Hematopoietic multipotent progenitor cell treated with erythropoietin and hydrocortisone succinate and interleukin-3 and kit ligand, for 8 days (in vitro differentiated cells): Measurements from ENCODE around the gene CRBN.

ENCODE experiments used
- DNase-seq: peaks from one replicate; pipeline ENCODE4 v3.0.0-alpha.2; 2015

Gene CRBN

DNA sequence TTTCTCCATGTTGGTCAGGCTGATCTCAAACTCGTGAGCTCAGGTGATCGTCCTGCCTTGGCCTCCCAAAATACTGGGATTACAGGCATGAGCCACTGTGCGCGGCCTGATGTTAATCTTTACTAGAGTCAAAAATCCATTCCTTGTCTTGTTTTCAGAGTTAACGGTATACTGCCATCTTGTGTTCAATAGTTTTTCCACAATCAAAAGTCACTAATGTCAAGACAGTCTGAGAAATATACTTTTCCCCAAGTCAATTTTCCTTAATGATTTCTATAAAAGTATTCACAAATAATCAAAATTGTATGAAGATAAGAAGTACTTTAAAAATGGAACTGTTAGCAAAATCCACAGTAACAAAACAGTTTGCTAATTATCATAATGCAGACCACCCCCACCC, 8.5 kb downstream of the CRBN start:
- DNase-seq, result peak; percentile 61

DNA sequence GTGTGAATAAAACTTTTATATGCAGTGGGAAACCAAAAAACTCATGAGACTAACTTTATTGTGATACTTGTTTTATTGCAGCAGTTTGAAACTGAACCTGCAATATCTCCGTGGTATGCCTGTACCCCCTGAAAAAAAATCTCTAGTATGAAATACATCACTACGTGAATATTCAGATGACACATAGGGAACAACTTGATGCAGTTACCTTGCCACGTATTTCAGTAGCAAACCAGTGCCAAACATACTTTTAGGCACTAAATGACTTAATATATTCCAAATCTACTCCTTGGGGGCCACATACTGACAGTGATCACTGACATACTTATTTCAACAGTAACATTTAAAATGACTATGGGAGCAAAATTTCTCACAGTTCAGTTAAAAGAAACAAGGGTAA, 13.8 kb downstream of the CRBN start:
- no peak for DNase-seq

DNA sequence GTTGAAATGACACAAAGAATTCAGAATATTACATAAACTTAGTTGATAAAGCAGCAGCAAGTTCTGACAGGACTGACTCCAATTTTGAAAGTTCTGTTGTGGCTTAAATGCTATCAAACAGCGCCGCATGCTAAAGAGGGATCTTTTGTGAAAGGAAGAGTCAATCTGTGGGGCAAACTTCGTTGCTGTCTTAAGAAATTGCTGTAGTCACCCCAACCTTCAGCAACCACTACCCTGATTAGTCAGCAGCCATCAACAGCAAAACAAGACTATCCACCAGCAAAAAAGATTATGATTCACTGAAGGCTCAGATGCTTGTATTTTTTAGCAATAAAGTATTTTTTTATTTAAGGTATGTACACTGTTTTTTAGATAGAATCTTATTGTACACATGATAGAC, 14.2 kb downstream of the CRBN start:
- DNase-seq, result no peak

DNA sequence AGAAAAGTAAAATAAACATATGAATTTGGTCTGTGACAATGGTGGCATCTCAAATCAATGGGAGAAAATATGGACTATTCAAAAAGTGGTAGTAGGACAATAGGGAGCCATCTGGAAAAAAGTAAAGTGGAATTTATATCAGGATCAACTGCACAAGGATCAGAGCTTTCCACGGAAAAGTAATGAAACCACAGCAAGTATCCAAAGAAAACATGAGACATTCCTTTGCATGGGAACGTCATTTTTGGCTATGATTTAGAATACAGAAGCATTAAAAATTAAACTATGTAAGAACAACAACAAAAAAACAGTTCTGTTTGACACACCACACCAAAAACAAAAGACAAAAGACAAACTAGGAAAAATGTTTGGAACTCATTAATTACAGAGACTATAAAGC, 18.7 kb downstream of the CRBN start:
- no peak for DNase-seq

DNA sequence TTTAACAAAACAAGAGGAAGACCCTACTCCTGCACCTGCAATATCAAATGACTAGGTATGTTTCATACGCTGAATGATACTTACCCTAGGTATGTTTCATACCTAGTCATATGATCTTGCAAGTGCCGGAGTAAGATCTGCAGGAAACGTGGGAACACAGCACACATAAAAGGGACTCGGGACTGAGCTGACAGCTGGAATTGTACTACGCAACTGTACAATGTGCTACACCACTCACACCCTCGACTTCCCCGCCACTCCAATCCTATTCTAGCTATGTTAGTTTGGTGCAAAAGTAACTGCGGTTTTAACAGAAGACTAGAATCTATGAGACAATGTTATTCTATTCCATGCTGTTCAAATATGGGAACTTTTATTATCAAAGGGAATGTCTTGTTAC, 22.0 kb downstream of the CRBN start:
- no peak for DNase-seq

DNA sequence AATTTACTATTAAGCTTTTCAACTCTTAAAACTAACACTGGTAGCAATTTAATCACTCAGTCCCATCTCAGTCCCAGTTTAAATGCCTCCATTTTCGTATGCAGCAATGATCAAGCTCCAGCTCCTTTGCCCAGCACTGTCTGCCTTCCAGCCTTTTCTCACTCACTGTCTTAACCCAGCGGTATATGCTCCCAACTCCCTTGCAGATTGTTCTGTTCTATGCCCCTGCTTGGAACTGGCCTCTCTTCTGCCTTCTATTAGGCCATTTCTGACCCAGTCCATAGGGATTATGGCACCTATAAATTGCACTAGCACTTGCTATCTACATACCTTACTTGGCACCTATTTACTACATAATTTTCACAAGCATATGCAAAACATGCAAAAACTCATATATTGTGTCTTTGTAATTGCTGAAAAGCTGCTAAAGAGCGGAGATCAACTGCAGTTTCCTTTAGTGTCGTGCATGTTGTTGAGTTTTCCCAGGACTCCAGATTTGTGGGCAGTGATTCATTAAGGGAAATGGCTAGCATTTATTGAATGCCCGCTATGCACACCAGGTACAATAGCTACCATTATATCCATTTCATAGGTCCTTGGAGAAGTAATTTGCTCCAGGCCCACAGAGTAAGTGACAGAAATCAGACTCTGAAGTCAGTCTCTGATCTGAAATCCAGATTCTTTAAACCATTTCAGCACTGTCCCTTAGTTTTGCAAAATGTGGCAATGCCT, 24.4 kb downstream of the CRBN start:
- no peak for DNase-seq

DNA sequence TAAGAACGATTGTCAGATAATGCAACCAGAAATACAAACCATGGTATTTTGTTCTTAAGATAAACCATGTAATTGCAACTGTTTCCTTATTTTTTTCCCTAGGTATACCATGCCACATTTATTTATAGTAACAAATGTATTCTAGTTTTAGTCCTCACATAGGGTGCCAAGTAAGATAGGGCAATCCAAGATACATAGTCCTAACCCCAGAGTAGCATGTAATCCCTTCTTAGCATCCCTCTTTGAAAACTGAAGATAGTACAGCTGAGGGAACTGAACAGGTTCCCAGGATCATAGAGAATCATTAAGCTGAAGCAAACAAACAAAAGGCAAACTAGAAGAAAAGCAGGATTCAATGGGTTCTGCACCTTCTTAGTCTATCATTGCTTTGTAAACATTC, 28.0 kb downstream of the CRBN start:
- DNase-seq, result no peak

DNA sequence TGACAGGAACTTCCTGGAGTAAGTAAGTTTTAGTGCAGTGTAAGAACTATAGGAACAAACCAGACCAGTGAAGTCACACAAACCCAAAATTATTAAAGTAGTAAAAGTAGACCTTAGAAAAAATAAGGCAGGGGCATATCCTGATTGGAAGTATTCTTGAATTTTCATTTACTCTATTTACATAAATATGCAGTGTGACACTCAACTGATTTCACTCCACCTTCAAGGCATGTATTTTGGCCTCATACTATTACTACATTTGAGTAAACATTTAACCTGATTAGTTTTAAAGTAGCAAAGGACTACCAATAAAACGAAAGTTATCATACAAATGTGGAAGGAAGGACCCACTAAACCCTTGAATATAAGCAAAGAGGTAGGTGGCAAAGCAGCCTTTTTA, 29.9 kb downstream of the CRBN start:
- no peak for DNase-seq

DNA sequence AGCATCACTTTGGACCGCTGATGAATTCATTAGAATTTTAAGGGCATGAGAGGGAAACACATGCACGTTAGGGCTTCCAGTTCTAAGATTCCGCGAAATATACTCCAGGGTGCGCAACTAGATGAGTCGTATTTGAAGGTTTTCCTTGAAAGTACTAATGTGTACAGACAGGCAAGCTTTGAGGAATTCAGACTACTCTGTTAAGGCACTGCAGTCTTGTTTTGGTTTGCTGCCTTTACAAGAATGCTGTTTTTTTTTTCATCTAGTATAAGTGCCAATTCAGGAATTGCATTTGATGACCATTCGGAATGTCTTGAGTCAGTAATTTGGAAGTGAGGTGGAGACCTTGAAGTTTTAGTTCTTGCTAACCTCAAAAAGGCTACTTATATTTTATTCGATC, 33.7 kb downstream of the CRBN start:
- DNase-seq, result no peak

DNA sequence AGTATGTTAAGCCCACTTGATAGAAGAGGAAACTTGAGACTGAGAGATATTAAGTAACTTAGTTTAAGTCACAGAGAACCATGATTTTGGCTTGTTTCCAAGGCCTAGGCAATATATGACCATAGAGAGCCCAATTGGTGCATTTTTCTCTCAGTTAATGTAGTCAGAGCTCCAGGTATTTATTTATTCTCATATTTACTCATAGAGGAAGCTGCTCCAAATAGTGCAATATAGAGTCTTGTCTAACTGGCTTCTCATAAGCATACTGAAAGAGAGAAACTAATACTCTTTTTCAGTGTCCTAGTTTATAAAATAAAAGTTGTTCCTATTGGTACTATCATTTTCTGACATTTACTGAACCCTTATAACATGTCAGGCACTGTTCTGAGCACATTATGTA, 37.6 kb downstream of the CRBN start:
- DNase-seq, result no peak

DNA sequence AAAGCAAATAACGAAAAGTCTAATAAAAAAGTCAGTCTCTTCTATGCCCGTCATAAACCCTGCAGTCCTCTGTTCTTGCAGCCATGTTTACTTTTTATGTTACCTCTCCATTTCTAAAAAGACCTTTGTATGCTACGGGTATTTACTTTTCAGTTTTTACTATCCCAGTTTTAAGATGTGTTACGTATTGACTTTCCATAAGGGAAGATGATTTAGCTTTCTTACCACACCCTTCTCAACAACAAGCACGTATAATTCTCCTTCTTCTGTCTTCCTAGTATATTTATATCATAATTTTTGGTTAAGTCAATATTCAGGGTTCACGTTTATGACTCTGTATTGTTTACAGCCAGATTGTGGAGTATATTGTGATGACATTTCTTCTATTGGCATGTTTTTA, 42.0 kb downstream of the CRBN start:
- no peak for DNase-seq

DNA sequence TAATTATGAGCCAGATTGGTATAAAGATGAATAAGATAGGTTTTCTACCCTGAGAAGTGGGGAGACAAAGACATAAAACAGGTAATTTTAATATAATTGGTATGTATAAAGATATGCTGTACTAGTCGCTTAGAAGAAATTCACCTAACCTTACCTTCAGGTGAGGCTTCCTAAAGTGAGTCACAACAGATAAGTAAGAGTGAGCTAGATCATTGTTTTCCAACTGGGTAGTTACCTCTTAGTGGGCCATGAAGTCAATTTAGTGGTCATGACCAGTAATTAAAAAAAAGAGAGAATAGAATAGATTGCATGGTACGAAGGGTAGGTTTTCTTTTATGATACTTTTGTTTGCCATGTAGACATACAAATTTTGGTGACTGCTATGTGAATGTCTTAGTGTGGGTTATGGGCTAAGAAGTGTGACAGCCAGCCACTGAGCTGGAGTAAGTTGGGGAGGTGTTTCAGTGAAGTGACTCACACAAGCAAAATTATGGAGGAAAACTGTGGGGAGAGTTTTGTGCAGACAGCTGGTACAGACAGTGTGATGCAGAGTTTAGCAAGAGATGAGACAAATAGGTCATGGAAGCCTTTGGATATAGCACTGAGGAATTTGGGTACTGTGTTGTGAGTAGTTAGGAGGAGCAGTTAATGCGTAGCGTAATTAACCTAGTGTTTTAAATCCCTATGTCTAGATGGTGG, 44.6 kb downstream of the CRBN start:
- no peak for DNase-seq

DNA sequence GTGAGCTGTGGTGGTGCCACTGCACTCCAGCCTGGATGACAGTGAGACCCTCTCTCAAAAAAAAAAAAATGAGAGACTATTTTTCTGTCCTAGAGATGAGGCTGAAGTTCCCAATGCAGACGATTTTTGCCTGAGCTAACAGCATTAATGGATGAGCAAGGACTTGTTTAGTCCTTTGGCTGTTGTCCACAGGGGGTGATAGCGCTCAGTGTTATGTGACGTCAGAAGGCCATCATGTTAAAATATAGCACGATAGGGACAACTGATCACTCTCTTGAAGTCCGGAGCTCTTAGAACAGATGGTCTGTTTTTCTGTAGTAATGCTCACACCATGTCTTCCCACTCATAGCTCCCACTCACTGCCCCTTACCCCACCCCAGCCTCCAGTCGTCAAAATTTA, 46.0 kb downstream of the CRBN start:
- no peak for DNase-seq

DNA sequence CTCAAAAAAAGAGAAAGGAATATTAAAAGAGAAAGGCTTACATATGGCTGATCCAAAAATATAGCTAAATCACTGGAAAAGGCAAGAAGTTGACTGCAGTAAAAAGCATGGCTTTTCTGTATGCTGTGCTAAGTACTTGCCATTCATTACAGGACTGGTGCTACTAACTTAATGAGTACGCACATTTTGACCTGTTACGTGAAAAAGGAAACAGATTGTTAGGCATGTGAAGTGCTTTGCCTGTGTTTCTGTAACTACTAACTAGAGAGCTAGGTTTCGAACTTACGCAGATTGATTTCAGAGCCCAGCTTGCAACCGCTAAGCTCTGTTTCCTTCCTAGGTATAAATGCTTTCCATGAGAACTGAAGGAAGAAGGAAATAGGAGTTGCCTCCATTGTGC, 49.9 kb downstream of the CRBN start:
- DNase-seq, result no peak

DNA sequence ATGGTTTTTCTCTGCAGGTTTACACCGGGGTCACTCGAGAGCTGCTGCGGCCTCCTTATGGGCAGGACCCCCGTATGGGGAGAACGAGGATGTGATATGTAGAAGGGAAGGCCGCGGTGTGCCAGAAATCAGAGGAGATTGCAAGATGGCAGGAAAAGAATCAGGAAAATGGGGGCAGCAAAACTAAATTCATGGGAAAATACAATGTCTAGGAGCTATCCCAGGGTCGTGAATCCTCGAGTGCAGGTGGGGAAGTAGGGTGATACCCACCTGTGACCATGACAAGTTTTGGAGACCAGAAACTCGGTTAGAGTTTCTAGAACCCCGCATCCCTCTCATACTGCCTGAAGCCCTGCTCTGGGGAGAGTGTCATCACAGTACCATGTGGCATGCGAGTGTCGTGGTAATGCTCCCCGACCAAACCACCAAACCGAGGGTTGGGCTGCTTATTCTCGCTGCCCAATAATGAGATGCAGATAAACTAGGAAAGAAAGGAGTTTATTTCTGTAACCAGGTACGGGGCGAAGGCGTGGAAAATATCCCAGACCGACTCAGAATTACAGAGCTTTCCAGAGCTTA, 52.0 kb downstream of the CRBN start:
- DNase-seq, result peak; percentile 54

DNA sequence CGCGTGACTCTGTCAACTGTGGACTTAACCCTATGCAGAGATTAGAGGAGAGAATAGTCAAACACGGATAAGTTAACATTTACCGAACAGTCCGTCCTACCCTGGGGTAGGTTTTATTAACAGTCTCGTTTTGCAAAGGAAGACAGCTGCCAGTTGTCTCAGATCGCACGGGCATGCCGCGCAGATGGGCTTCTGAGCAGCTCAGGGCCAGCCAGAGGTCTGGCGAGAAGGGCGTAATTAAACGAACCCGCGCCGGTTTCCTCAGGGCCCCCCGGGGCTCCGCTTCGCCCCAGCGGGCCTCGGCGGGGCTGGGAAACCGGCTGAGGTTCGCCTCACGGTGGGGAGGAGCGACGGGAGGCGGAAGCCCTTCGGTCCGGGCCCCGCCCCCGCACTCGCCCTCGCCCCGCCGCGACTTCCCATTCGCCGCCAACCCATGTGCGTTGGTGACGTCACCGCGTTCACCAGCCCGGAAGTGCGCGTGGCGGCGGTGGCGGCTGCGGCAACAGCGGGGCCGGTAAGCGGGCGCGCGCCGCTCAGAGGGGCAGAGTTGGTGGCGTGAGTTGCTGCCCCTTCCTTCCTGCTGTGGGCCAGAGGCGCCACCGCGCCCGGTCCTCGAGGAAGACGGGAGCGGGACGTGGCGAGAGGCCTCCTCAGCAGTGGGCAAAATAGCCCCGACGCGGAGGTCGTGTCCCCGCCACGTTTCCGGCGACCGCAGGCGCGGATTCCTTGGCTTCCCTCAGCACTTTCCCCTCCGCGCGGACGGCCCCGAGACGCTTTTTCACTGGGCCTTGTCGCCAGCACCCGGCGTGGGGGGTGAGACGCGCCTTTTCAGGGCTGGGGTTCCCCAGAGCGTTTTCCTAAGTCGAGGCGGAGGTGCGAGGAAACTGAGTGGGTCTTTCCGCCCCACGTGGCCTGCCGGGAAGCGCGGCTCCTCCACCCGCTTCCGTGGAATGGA, 52.7 kb downstream of the CRBN start, which contains the start of gene TRNT1:
TSS of gene TRNT1 (plus strand) at position 464 of the 955 bp plus-strand sequence. CDS start 2,101 bp downstream, outside the sequence.
- DNase-seq, result peak; percentile 92

DNA sequence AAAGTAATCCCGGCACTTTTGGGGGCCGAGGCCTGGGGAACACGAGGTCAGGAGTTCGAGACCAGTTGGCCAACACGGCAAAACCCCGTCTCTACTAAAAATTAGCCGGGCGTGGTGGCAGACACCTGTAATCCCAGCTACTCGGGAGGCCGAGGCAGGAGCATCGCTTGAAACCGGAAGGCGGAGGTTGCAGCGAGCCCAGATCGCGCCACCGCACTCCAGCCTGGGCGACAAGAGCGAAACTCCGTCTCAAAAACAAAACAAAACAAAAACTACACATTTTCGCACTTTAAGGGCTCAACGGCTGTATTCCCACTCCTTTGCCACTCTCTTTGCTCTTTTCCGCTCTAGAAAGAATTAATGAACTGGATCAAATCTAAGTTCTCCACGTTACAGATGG, 53.5 kb downstream of the CRBN start:
- no peak for DNase-seq

DNA sequence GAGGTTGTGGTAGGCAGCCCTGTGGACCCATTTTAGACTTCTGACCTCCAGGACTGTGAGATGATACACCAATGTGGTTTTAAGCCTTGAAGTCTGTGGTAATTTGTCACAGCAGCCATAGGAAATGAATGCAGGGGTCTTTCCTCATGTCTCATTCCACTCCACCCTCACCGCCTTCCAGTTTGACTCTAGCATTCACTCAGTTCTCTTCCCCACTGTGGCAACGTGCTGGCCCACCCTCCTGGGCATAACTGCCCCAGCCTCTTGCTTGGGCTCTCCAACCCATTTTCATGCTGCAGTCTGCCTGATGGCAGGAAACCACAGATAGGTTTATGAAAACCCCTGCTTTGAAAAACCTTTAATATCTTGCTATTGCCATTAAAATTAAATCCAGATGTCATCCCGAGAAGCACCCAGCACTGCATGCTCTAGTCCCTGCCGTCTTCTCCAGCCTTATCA, 60.1 kb downstream of the CRBN start:
- DNase-seq, result no peak

DNA sequence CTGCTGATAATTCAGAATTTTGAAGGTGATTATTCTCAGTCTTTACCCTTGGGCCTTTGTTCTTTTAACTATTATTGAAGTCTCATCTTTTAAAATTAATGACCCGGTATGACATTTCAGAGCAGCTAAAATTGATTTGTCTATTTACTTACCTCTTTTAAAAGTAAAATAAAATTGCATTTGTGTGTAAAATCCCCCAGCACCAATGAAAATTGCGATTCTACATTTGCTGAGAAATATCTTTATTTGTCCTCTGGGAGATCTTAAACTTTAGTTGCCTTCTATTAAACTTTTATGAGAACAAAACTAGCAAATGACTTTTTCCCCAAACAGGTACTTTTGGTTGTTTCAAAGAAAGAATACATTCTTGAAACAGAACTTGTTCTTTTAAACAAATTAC, 61.8 kb downstream of the CRBN start:
- DNase-seq, result no peak

DNA sequence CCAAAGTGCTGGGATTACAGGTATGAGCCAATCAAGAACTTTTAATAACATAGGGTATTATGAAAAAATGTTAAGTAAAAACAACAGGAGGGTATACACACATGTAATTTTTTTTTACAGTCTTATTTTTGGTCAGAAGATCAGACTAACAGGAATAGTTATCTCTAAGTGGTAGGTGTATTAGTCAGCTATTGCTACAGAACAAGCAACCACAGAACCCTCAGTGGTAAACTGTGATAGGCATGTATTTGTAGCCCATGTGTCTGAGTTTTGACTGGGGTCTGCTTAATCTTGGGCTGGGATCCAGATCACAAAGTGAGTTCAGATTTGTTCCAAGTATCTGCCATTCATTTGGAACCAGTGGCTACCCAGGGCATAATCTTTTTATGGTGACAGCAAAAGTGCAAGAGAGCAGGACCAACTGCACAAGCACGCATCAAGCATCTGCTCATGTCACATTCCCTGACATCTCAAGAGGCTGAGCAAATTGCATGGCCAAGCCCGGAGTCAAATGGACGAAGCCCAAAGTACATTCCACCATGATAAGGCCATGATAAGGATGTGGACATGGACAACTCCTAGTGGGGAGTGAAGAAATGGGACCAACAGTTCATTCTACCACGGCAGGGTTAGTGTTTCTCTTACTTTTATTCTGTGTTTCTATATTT, 66.3 kb downstream of the CRBN start:
- no peak for DNase-seq

DNA sequence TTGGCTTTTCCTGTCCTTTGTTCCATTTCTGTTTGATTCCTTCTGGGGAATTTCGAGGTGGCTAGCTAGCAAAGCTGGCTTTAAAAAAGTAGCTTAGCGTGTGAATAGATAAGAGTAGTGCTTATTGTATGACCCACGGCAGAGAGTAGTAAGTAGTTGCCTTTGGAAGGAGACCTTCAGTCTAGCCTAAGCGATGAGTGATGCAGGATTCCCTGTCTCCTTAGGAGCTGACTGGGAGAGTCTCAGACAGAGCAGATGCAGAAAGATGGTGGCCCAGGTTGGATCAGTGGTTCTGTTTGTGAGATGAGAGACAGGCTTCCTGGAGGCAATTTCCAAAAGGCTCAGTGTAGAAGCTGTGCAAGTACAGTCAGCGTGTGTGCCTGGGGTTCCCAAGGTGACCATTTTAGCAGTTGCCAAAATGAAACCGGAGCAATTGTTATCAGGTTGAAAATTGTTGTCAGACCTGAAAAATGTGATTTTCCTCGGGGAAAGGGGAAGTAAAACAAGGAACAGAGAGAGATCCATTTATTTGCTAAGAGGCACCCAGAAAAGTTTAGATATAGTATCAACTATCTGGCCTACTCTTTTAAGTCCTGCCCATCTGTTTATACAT, 68.6 kb downstream of the CRBN start:
- no peak for DNase-seq

DNA sequence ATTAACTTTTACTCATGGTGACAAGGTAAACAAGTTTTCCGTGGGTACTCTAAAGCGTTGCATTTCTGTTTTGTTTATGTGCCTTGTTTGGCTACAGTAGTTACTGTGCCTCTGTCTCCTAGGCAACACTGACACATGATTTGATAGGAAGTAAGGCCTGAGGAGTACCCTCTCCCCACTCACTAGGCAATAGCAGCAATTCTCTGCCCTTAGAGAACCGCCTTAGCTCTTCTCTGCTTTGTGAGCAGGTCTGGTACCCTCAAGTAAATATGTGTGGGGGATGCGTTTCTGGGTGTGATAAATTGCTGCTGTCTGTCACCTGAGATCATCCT, 69.2 kb downstream of the CRBN start, which contains the start of gene IL5RA:
TSS of gene IL5RA (minus strand) at position 76 of the 332 bp plus-strand sequence. CDS start 5,390 bp downstream, outside the sequence.
- DNase-seq, result no peak
